Caco-2 (cell line): ENCODE data around the gene STK25. TPM values are rescaled to one million over a fixed set of nuclear protein-coding genes. Genes with fewer than 3 reads are reported as not detected.

Experiments
- Bru-seq: library from RNA; stranded (reverse); fragments of 400-500 nt; gene quantifications from one replicate; lab custom pipeline; 2021; lab: Mats Ljungman, UMichigan
- BruChase-seq, 2 experiments: library from RNA; stranded (reverse); fragments of 400-500 nt; gene quantifications; one replicate each; lab custom pipeline; 2021; lab: Mats Ljungman, UMichigan
- BruUV-seq: library from RNA; stranded (reverse); fragments of 400-500 nt; replicated peaks from 2 replicates; lab custom pipeline; 2021; lab: Mats Ljungman, UMichigan
- CTCF ChIA-PET: fragments of 300-600 bp; sonication (Branson Sonifier 250); formaldehyde crosslinking; loops from one replicate; lab custom pipeline; 2022; ENCODE audit warnings: antibody characterized with exemption; lab: Charles Lee
- POLR2A ChIA-PET: fragments of 300-600 bp; sonication (Branson Sonifier 250); formaldehyde crosslinking; loops from one replicate; lab custom pipeline; 2022; ENCODE audit warnings: antibody characterized with exemption; lab: Charles Lee
- DNase-seq, 2 experiments: peaks; one replicate each; pipeline versions ENCODE4 v3.0.0 to v3.0.0-alpha.2; 2020 to 2022
- H3K27me3 ChIP-seq: replicated peaks from 2 replicates; pipeline ENCODE4 v1.6.0; 2011; ENCODE audit warnings: low read length; ENCODE audit not compliant: control insufficient read depth, insufficient read depth
- H3K36me3 ChIP-seq: 2 replicates; pipeline ENCODE4 v1.5.1; 2011; ENCODE audit warnings: low read length; ENCODE audit not compliant: control insufficient read depth, insufficient read depth
- H3K4me1 ChIP-seq: fragments of 250-450 bp; sonication (Bioruptor Pico); 2 replicates; pipeline ENCODE4 v1.5.1; 2020; ENCODE audit warnings: mild to moderate bottlenecking
- H3K4me3 ChIP-seq: 2 replicates; pipeline ENCODE4 v1.5.1; 2011; ENCODE audit warnings: low read depth, mild to moderate bottlenecking, control low read depth, low read length
- H3K9me3 ChIP-seq: fragments of 250-450 bp; sonication (Bioruptor Pico); 2 replicates; pipeline ENCODE4 v1.5.1; 2020; ENCODE audit warnings: mild to moderate bottlenecking, moderate library complexity
- H3K27ac Mint-ChIP-seq: one replicate; pipeline ENCODE4 v1.8.0; 2022; ENCODE audit warnings: mixed read lengths; ENCODE audit not compliant: unreplicated experiment
- H3K27me3 Mint-ChIP-seq: one replicate; pipeline ENCODE4 v1.8.0; 2022; ENCODE audit warnings: mixed read lengths; ENCODE audit not compliant: insufficient read depth, unreplicated experiment
- H3K36me3 Mint-ChIP-seq: one replicate; pipeline ENCODE4 v1.8.0; 2022; ENCODE audit warnings: mild to moderate bottlenecking, mixed read lengths; ENCODE audit not compliant: insufficient read depth, unreplicated experiment
- H3K4me1 Mint-ChIP-seq: one replicate; pipeline ENCODE4 v1.8.0; 2022; ENCODE audit warnings: low read depth, mixed read lengths; ENCODE audit not compliant: unreplicated experiment
- H3K4me3 Mint-ChIP-seq: one replicate; pipeline ENCODE4 v1.8.0; 2022; ENCODE audit warnings: mild to moderate bottlenecking, moderate library complexity, mixed read lengths; ENCODE audit not compliant: unreplicated experiment
- H3K9me3 Mint-ChIP-seq: one replicate; pipeline ENCODE4 v1.8.0; 2022; ENCODE audit warnings: mixed read lengths; ENCODE audit not compliant: unreplicated experiment
- intact Hi-C: fragments of 100-400 bp; cut with micrococcal nuclease; formaldehyde crosslinking; loops from one replicate; pipeline ENCODE4 v1.10.0; 2022; ENCODE audit not compliant: unreplicated experiment
- long read RNA-seq: library from polyadenylated mRNA; stranded (forward); transcript quantifications from one replicate; pipeline ENCODE4 v2.0.0, GENCODE V29; 2022
- total RNA-seq: library from RNA; stranded (reverse); gene quantifications from 2 replicates; pipeline ENCODE4 v1.2.3, GENCODE V29; 2022
- TF ChIP-seq, protein P1 (sequence below), 2 experiments: fragments of 200-600 bp in 1 of 2; IDR thresholded peaks; 1 replicate in 1 of 2; 2 replicates in 1 of 2; pipeline versions ENCODE4 v1.5.1 to v1.8.0; 2011 to 2022; ENCODE audit warnings: antibody characterized with exemption in 1 of 2, control low read depth in 1 of 2, inconsistent platforms in 1 of 2, low read depth in 1 of 2, low read length in 1 of 2, mild to moderate bottlenecking in 1 of 2, moderate library complexity in 1 of 2; ENCODE audit not compliant: insufficient read depth in 1 of 2, severe bottlenecking in 1 of 2, unreplicated experiment in 1 of 2

Gene STK25
- total RNA-seq: 92.6 and 101 TPM in 2 replicates
- percentile 58 among the genes with signal in this experiment for Bru-seq, nascent RNA
- percentile 71 among the genes with signal in this experiment for BruChase-seq, experiment 1, labeled RNA remaining after a 2-hour chase
- percentile 75 among the genes with signal in this experiment for BruChase-seq, experiment 2, labeled RNA remaining after a 6-hour chase
- long read RNA-seq, full-length matches to known transcripts: 141 of 202 reads
- long read RNA-seq, partial matches to known transcripts: 16 of 202 reads
- long read RNA-seq, other reads (novel, unspliced or antisense): 45 of 202 reads

- Mint-ChIP-seq H3K27ac (peak within 1 kb of the TSS; percentile 85), H3K9me3 (no peaks in the 10 kb centered on the region)
Observed at GRCh38 chr2:241508240-241509154, at the start of gene STK25. Gene STK25, minus strand, starts transcription at chr2:241508584. Its CDS starts 549 bp downstream, at chr2:241508035.

GRCh38 chr2:241556746-241557145 lies 48.4 kb upstream of the STK25 start:
- H3K27me3 ChIP-seq: no peaks in the 10 kb centered on the region
- Mint-ChIP-seq H3K9me3 (no peaks in the 10 kb centered on the region), H3K36me3 (no peaks in the 10 kb centered on the region), H3K27ac (no peak overlapping the region), H3K4me1 (no peaks in the 10 kb centered on the region), H3K4me3 (no peak overlapping the region), H3K27me3 (no peaks in the 10 kb centered on the region)
- intact Hi-C loops: no loop called here
- CTCF ChIA-PET: no interaction called here
- TF ChIP-seq, protein P1, sequence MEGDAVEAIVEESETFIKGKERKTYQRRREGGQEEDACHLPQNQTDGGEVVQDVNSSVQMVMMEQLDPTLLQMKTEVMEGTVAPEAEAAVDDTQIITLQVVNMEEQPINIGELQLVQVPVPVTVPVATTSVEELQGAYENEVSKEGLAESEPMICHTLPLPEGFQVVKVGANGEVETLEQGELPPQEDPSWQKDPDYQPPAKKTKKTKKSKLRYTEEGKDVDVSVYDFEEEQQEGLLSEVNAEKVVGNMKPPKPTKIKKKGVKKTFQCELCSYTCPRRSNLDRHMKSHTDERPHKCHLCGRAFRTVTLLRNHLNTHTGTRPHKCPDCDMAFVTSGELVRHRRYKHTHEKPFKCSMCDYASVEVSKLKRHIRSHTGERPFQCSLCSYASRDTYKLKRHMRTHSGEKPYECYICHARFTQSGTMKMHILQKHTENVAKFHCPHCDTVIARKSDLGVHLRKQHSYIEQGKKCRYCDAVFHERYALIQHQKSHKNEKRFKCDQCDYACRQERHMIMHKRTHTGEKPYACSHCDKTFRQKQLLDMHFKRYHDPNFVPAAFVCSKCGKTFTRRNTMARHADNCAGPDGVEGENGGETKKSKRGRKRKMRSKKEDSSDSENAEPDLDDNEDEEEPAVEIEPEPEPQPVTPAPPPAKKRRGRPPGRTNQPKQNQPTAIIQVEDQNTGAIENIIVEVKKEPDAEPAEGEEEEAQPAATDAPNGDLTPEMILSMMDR (IDR thresholded peaks at IDR 0.05; ENCODE audit: insufficient read depth in 1 of 2, low read depth in 1 of 2, low read length in 1 of 2, severe bottlenecking in 1 of 2, unreplicated experiment in 1 of 2): no peak
- BruUV-seq: no TSS peak
- POLR2A ChIA-PET: interaction anchor here (0.6 kb wide), 1 partner anchor 130 kb away, joined by 3 read pairs; the partner anchor contains the start of gene DTYMK
- no peak for DNase-seq
- no peaks in the 10 kb centered on the region for H3K9me3 ChIP-seq
- H3K4me1 ChIP-seq: no peaks in the 10 kb centered on the region
- no peak overlapping the region for H3K4me3 ChIP-seq
- no peaks in the 10 kb centered on the region for H3K36me3 ChIP-seq

More at GRCh38 chr2:241508240-241509154, at the start of gene STK25:
- Histone ChIP-seq H3K27me3 (no peaks in the 10 kb centered on the region), H3K4me1 (no peaks in the 10 kb centered on the region), H3K4me3 (peak within 1 kb of the TSS; percentile 81), H3K36me3 (no peaks in the 10 kb centered on the region), H3K9me3 (no peaks in the 10 kb centered on the region)
- no TSS peak for BruUV-seq
- ChIA-PET CTCF (interaction anchor here (0.7 to 2.0 kb wide), 2 partner anchors 51 to 90 kb away, joined by 3 to 7 read pairs; no protein-coding TSS in a partner anchor), POLR2A (interaction anchor here (0.6 kb wide), 1 partner anchor 178 kb away, joined by 3 read pairs; the partner anchor contains the start of gene DTYMK)
- peak; percentile 96 to 97 for DNase-seq
- no peaks in the 10 kb centered on the region for H3K4me1 Mint-ChIP-seq
- peak within 1 kb of the TSS; percentile 86 for H3K4me3 Mint-ChIP-seq
- TF ChIP-seq, protein P1 (IDR thresholded peaks at IDR 0.05; ENCODE audit: insufficient read depth in 1 of 2, low read depth in 1 of 2, low read length in 1 of 2, severe bottlenecking in 1 of 2, unreplicated experiment in 1 of 2): no peak
- H3K27me3 Mint-ChIP-seq: no peaks in the 10 kb centered on the region
- H3K36me3 Mint-ChIP-seq: peaks cover 13% of the 10 kb centered on the region
- intact Hi-C loops: loop anchor here (2.0 to 5.0 kb wide), 2 partner anchors 39 to 50 kb away; partner anchors contain the start of gene BOK

- POLR2A ChIA-PET: no interaction called here
- BruUV-seq: no TSS peak
- no peaks in the 10 kb centered on the region for H3K9me3 ChIP-seq
- H3K4me3 ChIP-seq: no peak overlapping the region
- intact Hi-C loops: no loop called here
- H3K36me3 Mint-ChIP-seq: no peaks in the 10 kb centered on the region
- H3K27ac Mint-ChIP-seq: no peak overlapping the region
- H3K27me3 ChIP-seq: no peaks in the 10 kb centered on the region
- TF ChIP-seq, protein P1 (IDR thresholded peaks at IDR 0.05; ENCODE audit: insufficient read depth in 1 of 2, low read depth in 1 of 2, low read length in 1 of 2, severe bottlenecking in 1 of 2, unreplicated experiment in 1 of 2): no peak
- no peaks in the 10 kb centered on the region for H3K4me1 Mint-ChIP-seq
- no peaks in the 10 kb centered on the region for H3K27me3 Mint-ChIP-seq
- H3K4me3 Mint-ChIP-seq: no peak overlapping the region
- H3K36me3 ChIP-seq: no peaks in the 10 kb centered on the region
- CTCF ChIA-PET: no interaction called here
- no peaks in the 10 kb centered on the region for H3K4me1 ChIP-seq
- DNase-seq: no peak
- H3K9me3 Mint-ChIP-seq: no peaks in the 10 kb centered on the region
Observed at GRCh38 chr2:241555711-241556110, 47.3 kb upstream of the STK25 start.
